Stimulated activated CD8-positive, alpha-beta memory T cell treated with anti-CD3 and anti-CD28 coated beads, Interleukin-12 subunit alpha, Interleukin-12 subunit beta, amount 100 ng/mL, for 4 hours (primary cell): ENCODE results near the gene SELENOT.
"Not testable (repeated sequence)": the region's sequence is repeated elsewhere in the genome, so short reads cannot be mapped to it uniquely, and the experiment has no call there.

ENCODE experiments used
- DNase-seq: peaks from one replicate; pipeline ENCODE4 v3.0.0-alpha.2; 2020; ENCODE audit warnings: low read depth

The SELENOT gene

GRCh38 chr3:150603153-150603979, at the start of gene SELENOT:
Gene SELENOT (plus strand): TSS chr3:150603321. CDS start chr3:150603363, 42 bp downstream.
- DNase-seq = peak; percentile 90

- no peak for DNase-seq
These were observed 47.2 kb upstream of the SELENOT start for GRCh38 chr3:150555859-150556436.

GRCh38 chr3:150556792-150557191, 46.3 kb upstream of the SELENOT start:
- no peak for DNase-seq

GRCh38 chr3:150557725-150558124, 45.4 kb upstream of the SELENOT start:
- DNase-seq = no peak

GRCh38 chr3:150564243-150564642, 38.9 kb upstream of the SELENOT start:
- DNase-seq = no peak

- no peak for DNase-seq
These were observed 35.8 kb upstream of the SELENOT start for GRCh38 chr3:150567328-150567727.

GRCh38 chr3:150577855-150578254, 25.3 kb upstream of the SELENOT start:
- DNase-seq = no peak

- no peak for DNase-seq
These were observed 21.9 kb upstream of the SELENOT start for GRCh38 chr3:150581174-150581573.

GRCh38 chr3:150582620-150583019, 20.5 kb upstream of the SELENOT start:
- DNase-seq = no peak

- DNase-seq = no peak
These were observed 20.1 kb upstream of the SELENOT start for GRCh38 chr3:150583028-150583427.

- DNase-seq = no peak
These were observed 14.9 kb upstream of the SELENOT start for GRCh38 chr3:150588027-150588830.

- no peak for DNase-seq
These were observed 13.4 kb upstream of the SELENOT start for GRCh38 chr3:150589759-150590158.

- no peak for DNase-seq
These were observed 9.0 kb upstream of the SELENOT start for GRCh38 chr3:150594150-150594549.

- DNase-seq = no peak
These were observed 5.5 kb upstream of the SELENOT start for GRCh38 chr3:150597646-150598045.

GRCh38 chr3:150599611-150600297, 3.4 kb upstream of the SELENOT start:
- DNase-seq = no peak

GRCh38 chr3:150600647-150601530, 2.2 kb upstream of the SELENOT start:
- DNase-seq = not testable (repeated sequence)

- no peak for DNase-seq
These were observed 532 bp upstream of the SELENOT start for GRCh38 chr3:150602426-150603152.

- no peak for DNase-seq
These were observed 829 bp downstream of the SELENOT start for GRCh38 chr3:150603980-150604319.

GRCh38 chr3:150605998-150606641, 3.0 kb downstream of the SELENOT start:
- DNase-seq = no peak
